GM10266 (cell line): ENCODE results near the gene CARS2.

ENCODE experiments used
- DNase-seq: peaks from one replicate; pipeline ENCODE4 v3.0.0; 2012; ENCODE audit errors: extremely low spot score
- TF ChIP-seq, protein P1 (sequence below): IDR thresholded peaks from 2 replicates; pipeline ENCODE4 v1.5.1; 2012; ENCODE audit warnings: mild to moderate bottlenecking, low read depth; ENCODE audit not compliant: control insufficient read depth, insufficient read depth; ENCODE audit errors: missing control alignments

The CARS2 gene

DNA sequence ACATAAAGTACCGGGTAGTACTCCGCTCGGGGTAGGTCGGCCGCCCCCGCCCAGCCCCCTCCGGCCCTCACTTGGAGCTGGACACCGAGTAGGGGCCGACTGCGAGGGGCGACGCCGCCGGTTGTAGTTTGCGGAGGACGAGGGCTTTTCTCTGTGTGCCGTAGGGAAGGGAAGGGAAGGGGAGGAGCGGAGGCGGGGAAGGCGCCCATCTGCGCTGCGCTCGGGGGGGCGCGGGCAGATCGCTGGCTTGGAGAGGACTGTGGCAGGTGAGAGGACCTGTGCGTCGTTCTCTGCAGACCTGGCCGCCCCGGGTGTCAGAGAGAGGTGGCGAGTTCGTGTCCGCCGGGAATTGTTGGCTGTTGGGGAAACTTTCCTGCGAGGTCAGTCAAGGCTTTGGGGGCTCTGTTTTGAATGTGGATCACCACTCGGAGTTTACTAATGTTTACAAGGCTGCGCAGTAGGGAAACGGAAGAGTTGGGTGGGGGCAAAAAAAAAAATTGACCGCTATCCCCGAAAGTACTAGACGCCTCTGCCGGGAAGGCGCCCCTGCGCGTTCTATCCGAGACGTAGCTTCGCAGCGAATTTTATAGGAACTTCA is 9.0 kb upstream of the CARS2 start:
- TF ChIP-seq, protein P1, sequence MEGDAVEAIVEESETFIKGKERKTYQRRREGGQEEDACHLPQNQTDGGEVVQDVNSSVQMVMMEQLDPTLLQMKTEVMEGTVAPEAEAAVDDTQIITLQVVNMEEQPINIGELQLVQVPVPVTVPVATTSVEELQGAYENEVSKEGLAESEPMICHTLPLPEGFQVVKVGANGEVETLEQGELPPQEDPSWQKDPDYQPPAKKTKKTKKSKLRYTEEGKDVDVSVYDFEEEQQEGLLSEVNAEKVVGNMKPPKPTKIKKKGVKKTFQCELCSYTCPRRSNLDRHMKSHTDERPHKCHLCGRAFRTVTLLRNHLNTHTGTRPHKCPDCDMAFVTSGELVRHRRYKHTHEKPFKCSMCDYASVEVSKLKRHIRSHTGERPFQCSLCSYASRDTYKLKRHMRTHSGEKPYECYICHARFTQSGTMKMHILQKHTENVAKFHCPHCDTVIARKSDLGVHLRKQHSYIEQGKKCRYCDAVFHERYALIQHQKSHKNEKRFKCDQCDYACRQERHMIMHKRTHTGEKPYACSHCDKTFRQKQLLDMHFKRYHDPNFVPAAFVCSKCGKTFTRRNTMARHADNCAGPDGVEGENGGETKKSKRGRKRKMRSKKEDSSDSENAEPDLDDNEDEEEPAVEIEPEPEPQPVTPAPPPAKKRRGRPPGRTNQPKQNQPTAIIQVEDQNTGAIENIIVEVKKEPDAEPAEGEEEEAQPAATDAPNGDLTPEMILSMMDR: peak; percentile 7
- no peak for DNase-seq

DNA sequence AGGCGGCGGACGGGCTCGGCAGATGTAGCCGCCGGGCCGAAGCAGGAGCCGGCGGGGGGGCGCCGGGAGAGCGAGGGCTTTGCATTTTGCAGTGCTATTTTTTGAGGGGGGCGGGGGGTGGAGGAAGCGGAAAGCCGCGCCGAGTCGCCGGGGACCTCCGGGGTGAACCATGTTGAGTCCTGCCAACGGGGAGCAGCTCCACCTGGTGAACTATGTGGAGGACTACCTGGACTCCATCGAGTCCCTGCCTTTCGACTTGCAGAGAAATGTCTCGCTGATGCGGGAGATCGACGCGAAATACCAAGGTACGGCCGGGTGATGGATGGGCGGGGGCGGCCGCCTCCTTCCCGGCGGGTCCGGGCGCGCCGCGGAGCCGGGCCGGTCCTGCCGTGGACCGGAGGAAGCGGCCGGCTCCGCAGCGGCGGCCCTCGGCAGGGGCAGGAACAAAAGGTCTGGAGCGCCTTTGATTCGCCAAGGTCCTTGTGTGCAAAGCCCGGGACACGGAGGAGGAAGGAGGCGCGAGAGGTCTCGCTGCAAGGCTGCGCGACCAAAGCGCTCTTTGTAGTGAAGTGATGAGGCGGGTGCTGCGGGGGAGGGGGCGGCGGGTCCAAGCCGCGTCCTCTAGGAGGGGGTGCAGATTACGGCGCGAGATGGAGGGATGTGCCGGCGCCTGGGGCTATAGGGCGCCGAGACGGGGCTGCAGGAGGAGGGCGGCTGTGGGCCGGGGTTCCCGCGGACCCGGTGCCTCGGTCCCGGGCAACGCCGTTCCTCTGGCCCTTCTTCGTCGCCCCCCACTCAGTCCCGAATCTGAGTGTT is 8.3 kb upstream of the CARS2 start:
- peak; percentile 76 for DNase-seq

DNA sequence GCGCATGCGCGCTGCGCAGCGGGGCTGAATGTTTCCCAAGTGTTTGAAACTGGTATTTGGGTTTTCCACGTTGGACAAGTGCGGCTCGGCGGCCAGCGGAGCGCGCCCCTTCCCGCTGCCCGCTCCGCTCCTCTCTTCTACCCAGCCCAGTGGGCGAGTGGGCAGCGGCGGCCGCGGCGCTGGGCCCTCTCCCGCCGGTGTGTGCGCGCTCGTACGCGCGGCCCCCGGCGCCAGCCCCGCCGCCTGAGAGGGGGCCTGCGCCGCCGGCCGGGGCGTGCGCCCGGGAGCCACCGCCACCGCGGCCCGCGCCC is 7.7 kb upstream of the CARS2 start, which contains the start of gene ING1:
Gene ING1, plus strand, starts transcription at position 59 of the 311 bp plus-strand sequence. CDS start 450 bp downstream, outside the sequence.
- TF ChIP-seq, protein P1: no peak
- peak; percentile 33 for DNase-seq

More for the DNA sequence above, 8.3 kb upstream of the CARS2 start:
- TF ChIP-seq, protein P1: peak; percentile 43

DNA sequence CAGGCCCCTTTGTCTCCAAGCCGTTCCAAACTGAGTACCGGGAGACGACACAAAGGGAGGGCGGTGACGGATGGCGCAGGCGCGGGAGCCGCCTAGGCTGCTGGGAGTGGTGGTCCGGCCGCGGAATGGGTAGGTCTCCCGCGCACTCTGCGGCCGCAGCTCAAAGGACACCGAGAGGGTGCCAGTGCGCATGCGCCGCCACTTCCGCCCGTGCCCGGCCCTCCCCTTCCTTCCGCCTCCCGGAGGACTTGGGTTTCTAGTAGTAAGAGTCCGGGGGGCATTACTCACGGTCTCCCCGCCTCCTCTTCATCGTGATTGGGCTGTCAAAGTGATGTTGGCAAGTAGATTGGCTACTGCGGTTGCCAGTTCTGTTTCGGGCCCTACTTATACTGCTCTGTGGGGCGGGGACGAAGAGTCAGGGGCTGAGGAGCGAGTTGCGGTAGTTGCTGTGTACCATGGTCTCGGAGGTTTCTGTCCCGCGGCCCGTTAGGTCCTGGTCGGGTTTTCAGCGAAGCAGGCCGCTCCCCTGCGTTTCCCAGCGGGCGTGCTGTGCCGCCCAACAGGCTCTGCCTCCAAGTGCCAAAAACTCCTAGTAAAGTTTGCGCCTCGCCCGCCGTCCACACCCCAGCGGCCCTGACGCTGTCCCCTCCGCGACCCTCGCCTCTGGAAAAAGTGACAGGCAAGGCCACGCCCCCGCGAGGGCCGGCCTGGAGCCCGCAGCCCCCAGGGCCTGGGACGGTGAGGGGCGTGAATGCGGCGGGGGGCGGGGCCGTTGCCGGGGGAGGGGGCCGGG is 7.1 kb upstream of the CARS2 start:
- TF ChIP-seq, protein P1: no peak

DNA sequence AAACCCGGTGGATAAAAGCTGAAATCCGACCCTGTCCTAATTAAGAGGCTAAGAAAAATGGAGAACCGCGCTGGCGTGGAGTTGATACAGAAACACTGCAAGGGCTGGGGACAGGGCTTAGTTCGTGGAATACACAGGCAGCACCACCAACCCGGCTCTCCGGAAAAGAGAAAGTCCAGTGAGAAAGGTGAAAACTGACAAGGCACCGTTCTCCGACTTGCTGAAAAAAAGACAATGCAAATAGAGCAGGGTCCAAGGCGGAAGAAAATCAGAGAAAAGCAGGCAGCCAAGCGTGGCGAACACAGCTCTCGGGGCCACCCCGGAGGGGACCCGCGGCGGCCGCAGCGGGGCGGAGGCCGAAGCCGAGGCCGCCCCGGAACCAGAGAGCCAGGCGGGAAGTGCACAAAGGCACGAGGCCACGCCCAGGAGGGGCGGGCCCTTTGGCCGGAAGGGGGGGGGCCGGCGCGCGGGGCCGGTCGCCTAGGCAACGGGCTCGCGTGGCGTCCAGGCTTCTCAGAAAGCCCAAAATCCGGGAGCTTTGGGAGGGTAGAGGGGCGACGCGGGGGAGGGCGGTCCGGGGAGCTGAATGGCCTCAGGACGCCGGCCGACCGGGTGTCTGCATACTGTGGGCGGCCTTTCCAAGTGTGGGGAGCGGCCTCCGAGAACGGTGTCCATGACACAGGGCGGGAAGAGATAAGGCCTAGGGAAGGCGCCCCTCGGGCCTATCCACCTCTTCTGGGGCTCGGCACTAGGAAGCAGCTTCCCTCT is 6.3 kb upstream of the CARS2 start:
- peak; percentile 92 for DNase-seq
- TF ChIP-seq, protein P1: no peak

More for the DNA sequence above, 7.1 kb upstream of the CARS2 start:
- peak; percentile 98 for DNase-seq

DNA sequence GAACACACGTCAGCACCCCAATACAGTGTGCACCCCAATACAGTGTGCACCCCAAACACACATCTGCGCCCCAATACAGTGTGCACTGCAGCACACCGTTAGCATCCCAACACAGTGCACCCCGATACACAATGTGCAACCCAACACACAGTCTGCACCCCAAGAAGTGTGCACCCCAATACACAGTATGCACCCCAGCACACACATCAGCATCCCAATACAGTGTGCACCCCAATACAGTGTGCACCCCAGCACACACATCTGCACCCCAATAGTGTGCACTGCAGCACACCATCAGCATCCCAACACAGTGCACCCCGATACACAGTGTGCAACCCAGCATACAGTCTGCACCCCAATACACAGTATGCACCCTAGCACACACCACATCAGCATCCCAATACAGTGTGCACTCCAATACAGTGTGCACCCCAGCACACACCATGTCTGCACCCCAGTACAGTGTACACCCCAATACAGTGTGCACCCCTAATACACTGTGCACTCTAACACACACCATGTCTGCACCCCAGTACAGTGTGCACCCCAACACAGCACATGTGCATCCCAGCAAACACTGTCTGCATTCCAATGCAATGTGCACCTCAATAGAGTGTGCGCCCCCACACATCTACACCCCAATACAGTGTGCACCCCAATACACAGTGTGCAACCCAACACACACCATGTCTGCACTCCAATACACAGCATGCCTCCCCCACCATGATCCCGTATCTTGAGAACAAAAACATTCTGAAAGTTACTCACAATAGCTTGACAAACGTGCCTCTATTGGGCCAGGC is 855 bp upstream of the CARS2 start:
- TF ChIP-seq, protein P1: no peak
- DNase-seq: no peak
